ENCODE measurements around the gene PALLD. TPM values are rescaled to one million over a fixed set of nuclear protein-coding genes. Genes with fewer than 3 reads are reported as not detected.
A peak's percentile ranks its signal among the peaks of the same experiment; 100 is the strongest.

Gene PALLD
- total RNA-seq, 1 experiment from 2014 or later = 23.7 TPM

GRCh38 chr4:168825975-168826374 is 329.1 kb downstream of the PALLD start (continued):
- TF ChIP-seq ZNF425 (CRISPR knock-in tag; conservative IDR thresholded peaks at IDR 0.05) = no peak

- Mint-ChIP-seq H3K9me3 (no peaks in the 10 kb centered on the region), H3K4me1 (peaks cover 27% of the 10 kb centered on the region), H3K36me3 (no peaks in the 10 kb centered on the region), H3K4me3 (no peak overlapping the region), H3K27me3 (ENCODE audit: low read depth) (peaks cover 14% of the 10 kb centered on the region), H3K27ac (peak overlapping the region; percentile 81; the same call in 1 of the 2 replicates)
- CTCF ChIA-PET = no interaction called here
- ATAC-seq = no peak
- DNase-seq (ENCODE audit: low spot score) = no peak
- TF ChIP-seq IRF2 (CRISPR knock-in tag; IDR thresholded peaks at IDR 0.05; ENCODE audit: borderline replicate concordance, low read depth) (no peak), CREB1 (CRISPR knock-in tag; IDR thresholded peaks at IDR 0.05) (no peak), FOXK1 (CRISPR knock-in tag; IDR thresholded peaks at IDR 0.05) (no peak), ZNF263 (CRISPR knock-in tag; IDR thresholded peaks at IDR 0.05; ENCODE audit: low read depth) (no peak), MYBL2 (CRISPR knock-in tag; IDR thresholded peaks at IDR 0.05) (no peak), CREM (CRISPR knock-in tag; IDR thresholded peaks at IDR 0.05) (no peak), ZMAT4 (CRISPR knock-in tag; IDR thresholded peaks at IDR 0.05) (no peak), ZNF396 (CRISPR knock-in tag; IDR thresholded peaks at IDR 0.05; ENCODE audit: borderline replicate concordance) (no peak), HMGA2 (CRISPR knock-in tag; IDR thresholded peaks at IDR 0.05) (no peak), ZNF416 (CRISPR knock-in tag; IDR thresholded peaks at IDR 0.05) (no peak), NR1H2 (CRISPR knock-in tag; IDR thresholded peaks at IDR 0.05) (no peak), CBFB (CRISPR knock-in tag; IDR thresholded peaks at IDR 0.05; ENCODE audit: low read depth) (no peak), NR3C1 (CRISPR knock-in tag; conservative IDR thresholded peaks at IDR 0.05; ENCODE audit: low read depth) (no peak), ZNF423 (CRISPR knock-in tag; IDR thresholded peaks at IDR 0.05) (no peak)
- POLR2A ChIA-PET = interaction anchor here (1.1 kb wide), 1 partner anchor 184 kb away, joined by 3 read pairs; no protein-coding TSS in a partner anchor
Observed at GRCh38 chr4:168826620-168827019, 329.8 kb downstream of the PALLD start.

GRCh38 chr4:168830777-168831512 is 334.1 kb downstream of the PALLD start:
- H3K36me3 Mint-ChIP-seq = no peaks in the 10 kb centered on the region
- H3K4me1 Mint-ChIP-seq = peaks cover 32% of the 10 kb centered on the region
- peak overlapping the region; percentile 98 for H3K4me3 Mint-ChIP-seq
- DNase-seq (ENCODE audit: low spot score) (no peak), ATAC-seq (no peak)
- ChIA-PET CTCF (interaction anchor here (0.9 to 5.5 kb wide), 7 partner anchors 9 to 179 kb away, joined by 3 to 43 read pairs (median 7); partner anchors contain the start of gene CBR4), POLR2A (interaction anchor here (0.7 to 4.0 kb wide), 5 partner anchors 9 to 179 kb away, joined by 3 to 43 read pairs (median 12); partner anchors contain the start of gene CBR4)
- H3K9me3 Mint-ChIP-seq = no peaks in the 10 kb centered on the region
- H3K27me3 Mint-ChIP-seq (ENCODE audit: low read depth) = peaks cover 29% of the 10 kb centered on the region
- TF ChIP-seq MLX (CRISPR knock-in tag; IDR thresholded peaks at IDR 0.05) (no peak), TCF7 (CRISPR knock-in tag; IDR thresholded peaks at IDR 0.05; ENCODE audit: low read depth) (no peak), RORB (CRISPR knock-in tag; IDR thresholded peaks at IDR 0.05) (no peak), ZNF671 (CRISPR knock-in tag; IDR thresholded peaks at IDR 0.05) (no peak)
- H3K27ac Mint-ChIP-seq = no peak overlapping the region

All from WTC11 (cell line).